ENCODE data around the gene ITGB2. TPM values are rescaled to one million over a fixed set of nuclear protein-coding genes. Genes with fewer than 3 reads are reported as not detected.
A peak's percentile ranks its signal among the peaks of the same experiment; 100 is the strongest.

The ITGB2 gene
- total RNA-seq, 1 donor from 2014 or later: 0.62 TPM

DNA sequence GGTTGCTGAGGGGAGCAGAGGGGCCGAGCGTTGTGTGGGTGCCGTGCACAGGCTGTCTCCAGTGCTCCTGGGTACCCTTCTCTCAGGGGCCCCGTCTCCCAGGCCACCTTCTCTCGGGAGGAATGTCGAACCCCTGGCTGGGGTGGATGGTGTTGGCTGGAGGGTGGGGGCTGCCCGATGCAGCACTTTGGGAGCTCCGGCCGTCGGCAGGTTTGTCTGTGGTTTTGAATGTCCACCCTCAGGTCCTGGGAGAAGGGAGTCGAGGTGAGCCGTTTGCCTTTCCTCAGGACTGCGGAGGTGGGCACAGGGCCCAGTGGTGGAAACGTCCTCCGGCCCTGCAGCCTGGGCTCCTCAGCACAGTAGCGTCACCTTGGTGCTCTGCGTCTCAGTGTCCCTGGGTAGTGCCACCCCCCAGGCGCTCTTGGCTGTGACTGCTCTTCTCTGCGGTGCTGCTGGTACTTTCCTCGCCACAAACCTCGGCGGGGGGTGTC is 33.6 kb upstream of the ITGB2 start:
- Mint-ChIP-seq H3K27me3 (ENCODE audit: unreplicated experiment) (no peaks in the 10 kb centered on the region), H3K4me1 (ENCODE audit: unreplicated experiment) (peaks cover 56% of the 10 kb centered on the region), H3K36me3 (ENCODE audit: unreplicated experiment) (peaks cover 10% of the 10 kb centered on the region), H3K9me3 (ENCODE audit: unreplicated experiment) (no peaks in the 10 kb centered on the region), H3K4me3 (ENCODE audit: unreplicated experiment) (no peak overlapping the region), H3K27ac (ENCODE audit: unreplicated experiment) (no peak overlapping the region)
- no peak for TF ChIP-seq CTCF (IDR thresholded peaks at IDR 0.05)
- no peak for DNase-seq (ENCODE audit: extremely low spot score, unreplicated experiment)

DNA sequence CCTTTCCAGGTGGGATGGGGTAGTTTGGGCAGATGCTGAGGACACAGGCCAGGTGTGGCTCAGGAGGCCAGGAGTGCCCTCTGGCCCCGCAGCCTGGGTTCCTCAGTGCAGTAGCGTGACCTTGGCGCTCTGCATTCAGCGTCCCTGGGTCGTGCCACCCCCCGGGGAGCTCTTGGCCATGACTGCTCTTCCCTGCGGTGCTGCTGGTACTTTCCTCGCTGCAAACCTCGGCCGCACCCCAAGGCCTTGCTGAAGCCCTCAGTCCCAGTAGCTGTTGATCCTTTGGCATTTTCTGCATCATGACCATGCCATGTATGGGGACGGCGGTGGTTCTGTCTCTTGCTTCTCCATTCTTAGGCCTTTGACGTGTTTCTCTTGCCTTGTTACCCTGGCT is 32.9 kb upstream of the ITGB2 start:
- no peak for DNase-seq (ENCODE audit: extremely low spot score, unreplicated experiment)
- Mint-ChIP-seq H3K27ac (ENCODE audit: unreplicated experiment) (no peak overlapping the region), H3K27me3 (ENCODE audit: unreplicated experiment) (no peaks in the 10 kb centered on the region), H3K4me3 (ENCODE audit: unreplicated experiment) (no peak overlapping the region), H3K36me3 (ENCODE audit: unreplicated experiment) (peaks cover 8% of the 10 kb centered on the region), H3K4me1 (ENCODE audit: unreplicated experiment) (peaks cover 49% of the 10 kb centered on the region), H3K9me3 (ENCODE audit: unreplicated experiment) (no peaks in the 10 kb centered on the region)
- TF ChIP-seq CTCF (IDR thresholded peaks at IDR 0.05): no peak

DNA sequence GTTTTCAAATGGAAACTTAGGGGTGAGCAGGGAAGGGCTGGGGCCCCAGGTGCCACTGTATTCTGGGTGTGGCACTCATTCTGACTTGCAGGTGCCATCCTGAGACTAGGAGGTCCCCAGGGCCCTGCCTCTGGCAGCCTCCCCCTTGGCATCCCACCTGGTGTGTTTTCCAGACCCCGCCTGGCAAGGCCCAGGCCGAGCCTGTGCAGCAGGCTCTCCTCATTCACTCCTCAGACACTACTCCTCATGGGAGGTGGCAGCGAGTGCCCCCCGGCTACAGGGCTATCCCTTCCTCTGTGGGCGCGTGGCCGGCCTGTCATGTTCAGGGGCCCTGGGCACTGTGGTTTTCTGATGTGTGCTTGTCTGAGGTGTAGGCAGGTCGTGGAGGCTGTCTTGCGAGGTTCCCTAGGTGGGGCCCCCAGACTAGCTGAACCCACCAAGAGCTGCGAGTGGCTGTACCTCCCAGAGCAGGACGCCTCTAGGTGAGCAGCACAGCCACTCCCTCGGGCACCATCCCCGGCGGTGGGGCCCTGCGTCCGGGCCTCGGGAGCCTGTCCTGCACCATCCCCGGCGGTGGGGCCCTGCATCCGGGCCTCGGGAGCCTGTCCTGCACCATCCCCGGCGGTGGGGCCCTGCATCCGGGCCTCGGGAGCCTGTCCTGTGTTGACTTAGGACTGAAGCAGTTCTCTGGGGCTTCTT is 32.4 kb upstream of the ITGB2 start:
- no peaks in the 10 kb centered on the region for H3K27me3 Mint-ChIP-seq (ENCODE audit: unreplicated experiment)
- peak overlapping the region; percentile 50 for H3K27ac Mint-ChIP-seq (ENCODE audit: unreplicated experiment)
- no peak for DNase-seq (ENCODE audit: extremely low spot score, unreplicated experiment)
- H3K4me1 Mint-ChIP-seq (ENCODE audit: unreplicated experiment): peaks cover 44% of the 10 kb centered on the region
- H3K4me3 Mint-ChIP-seq (ENCODE audit: unreplicated experiment): no peak overlapping the region
- H3K36me3 Mint-ChIP-seq (ENCODE audit: unreplicated experiment): peaks cover 8% of the 10 kb centered on the region
- no peak for TF ChIP-seq CTCF (IDR thresholded peaks at IDR 0.05)
- H3K9me3 Mint-ChIP-seq (ENCODE audit: unreplicated experiment): no peaks in the 10 kb centered on the region

DNA sequence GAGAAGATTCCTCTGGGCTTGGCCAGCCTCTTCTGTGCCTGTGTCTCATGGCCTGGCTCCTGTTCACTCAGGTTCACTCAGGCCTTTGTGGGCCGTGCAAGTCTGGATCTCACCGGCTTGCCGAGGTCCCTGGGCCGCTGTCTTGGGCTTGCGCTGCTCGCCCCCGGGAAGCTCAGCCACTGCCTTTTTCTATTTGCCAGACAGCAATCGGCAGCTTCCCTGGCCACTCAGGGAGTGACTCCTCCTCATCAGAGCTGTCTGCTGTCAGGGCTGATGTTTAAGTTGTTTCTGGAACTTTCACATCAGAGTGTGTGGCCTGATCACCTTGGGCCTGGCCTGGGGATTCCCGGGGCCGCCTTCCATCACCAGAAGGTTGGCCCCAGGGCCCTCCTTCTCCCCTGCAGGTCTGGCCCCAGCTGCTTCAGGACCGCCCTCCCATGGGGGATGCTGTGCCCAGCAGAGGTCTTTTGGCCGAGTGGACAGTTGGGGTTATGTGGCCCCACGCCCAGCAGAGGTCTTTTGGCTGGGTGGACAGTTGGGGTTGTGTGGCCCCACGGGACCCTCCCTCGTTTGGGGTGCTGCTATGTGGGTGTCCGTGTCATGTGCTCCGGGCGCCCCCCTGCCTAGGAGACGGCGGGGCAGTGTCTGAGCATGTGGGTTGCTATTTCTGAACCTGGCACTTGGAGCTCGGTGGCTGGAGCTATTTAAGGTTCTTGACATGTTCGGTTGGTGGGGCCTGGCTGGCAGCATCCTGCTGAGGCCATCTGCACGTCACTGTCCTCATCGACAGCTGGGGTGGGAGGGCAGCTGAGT is 31.6 kb upstream of the ITGB2 start:
- peaks cover 8% of the 10 kb centered on the region for H3K36me3 Mint-ChIP-seq (ENCODE audit: unreplicated experiment)
- no peak overlapping the region for H3K4me3 Mint-ChIP-seq (ENCODE audit: unreplicated experiment)
- no peak for TF ChIP-seq CTCF (IDR thresholded peaks at IDR 0.05)
- peaks cover 44% of the 10 kb centered on the region for H3K4me1 Mint-ChIP-seq (ENCODE audit: unreplicated experiment)
- H3K9me3 Mint-ChIP-seq (ENCODE audit: unreplicated experiment): no peaks in the 10 kb centered on the region
- H3K27ac Mint-ChIP-seq (ENCODE audit: unreplicated experiment): peak overlapping the region; percentile 50
- no peak for DNase-seq (ENCODE audit: extremely low spot score, unreplicated experiment)
- H3K27me3 Mint-ChIP-seq (ENCODE audit: unreplicated experiment): no peaks in the 10 kb centered on the region

All from osteocyte (in vitro differentiated cells).